ENCODE results near the gene LAD1. TPM values are rescaled to one million over a fixed set of nuclear protein-coding genes. Genes with fewer than 3 reads are reported as not detected.

The LAD1 gene
- polyA plus RNA-seq, 1 donor from 2014 or later = not detected

DNA sequence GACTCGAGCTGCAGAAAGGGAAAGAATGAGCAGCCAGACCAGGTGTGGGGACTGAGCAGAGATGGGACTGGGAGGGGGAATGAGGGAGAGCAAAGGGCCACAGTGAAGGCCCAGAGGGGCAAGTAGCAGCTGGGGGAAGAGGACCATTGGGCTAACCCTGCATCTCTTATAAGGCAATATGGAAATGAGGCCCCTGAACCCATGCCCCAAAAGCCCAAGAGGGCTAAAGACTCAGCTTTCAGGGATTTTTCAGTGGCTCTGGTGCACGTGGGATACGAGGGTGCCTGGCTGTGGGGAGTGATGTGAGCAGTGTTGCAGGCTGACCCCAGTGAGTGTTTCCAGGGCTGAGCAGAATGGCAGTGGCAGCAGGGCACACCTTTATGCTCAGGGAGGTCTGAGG is 22.9 kb upstream of the LAD1 start:
- Histone ChIP-seq H3K36me3 (ENCODE audit: insufficient read depth, low read length) (no peaks in the 10 kb centered on the region), H4K20me1 (ENCODE audit: insufficient read depth) (no peaks in the 10 kb centered on the region), H3K4me2 (ENCODE audit: low read length) (no peak overlapping the region), H3K9me2 (ENCODE audit: insufficient read depth, low read length) (no peaks in the 10 kb centered on the region), H3K9ac (ENCODE audit: low read length) (no peak overlapping the region), H3K27ac (ENCODE audit: low read length) (no peak overlapping the region), H3K79me2 (replicated peaks; ENCODE audit: insufficient read depth, low read length) (no peaks in the 10 kb centered on the region), H3F3A (ENCODE audit: insufficient read depth, low read length, poor library complexity, severe bottlenecking) (no peaks in the 10 kb centered on the region), H3K27me3 (ENCODE audit: insufficient read depth, low read depth, low read length) (no peaks in the 10 kb centered on the region), H2AFZ (ENCODE audit: low read depth, low read length) (no peak overlapping the region), H3K4me3 (ENCODE audit: low read length) (no peak overlapping the region), H3K9me3 (ENCODE audit: low read length) (no peaks in the 10 kb centered on the region)
- TF ChIP-seq RAD21 (conservative IDR thresholded peaks at IDR 0.05) (no peak), EZH2 (IDR thresholded peaks at IDR 0.05; ENCODE audit: borderline replicate concordance, insufficient read depth, low read length, poor library complexity, severe bottlenecking) (no peak), SMC3 (conservative IDR thresholded peaks at IDR 0.05; ENCODE audit: poor library complexity) (no peak), POLR2AphosphoS5 (IDR thresholded peaks at IDR 0.05) (no peak), EP300 (conservative IDR thresholded peaks at IDR 0.05; ENCODE audit: poor library complexity, severe bottlenecking) (no peak), TAF1 (IDR thresholded peaks at IDR 0.05; ENCODE audit: low read depth) (no peak), MXI1 (conservative IDR thresholded peaks at IDR 0.05; ENCODE audit: poor library complexity, severe bottlenecking) (no peak)
- TF ChIP-seq, protein P1, sequence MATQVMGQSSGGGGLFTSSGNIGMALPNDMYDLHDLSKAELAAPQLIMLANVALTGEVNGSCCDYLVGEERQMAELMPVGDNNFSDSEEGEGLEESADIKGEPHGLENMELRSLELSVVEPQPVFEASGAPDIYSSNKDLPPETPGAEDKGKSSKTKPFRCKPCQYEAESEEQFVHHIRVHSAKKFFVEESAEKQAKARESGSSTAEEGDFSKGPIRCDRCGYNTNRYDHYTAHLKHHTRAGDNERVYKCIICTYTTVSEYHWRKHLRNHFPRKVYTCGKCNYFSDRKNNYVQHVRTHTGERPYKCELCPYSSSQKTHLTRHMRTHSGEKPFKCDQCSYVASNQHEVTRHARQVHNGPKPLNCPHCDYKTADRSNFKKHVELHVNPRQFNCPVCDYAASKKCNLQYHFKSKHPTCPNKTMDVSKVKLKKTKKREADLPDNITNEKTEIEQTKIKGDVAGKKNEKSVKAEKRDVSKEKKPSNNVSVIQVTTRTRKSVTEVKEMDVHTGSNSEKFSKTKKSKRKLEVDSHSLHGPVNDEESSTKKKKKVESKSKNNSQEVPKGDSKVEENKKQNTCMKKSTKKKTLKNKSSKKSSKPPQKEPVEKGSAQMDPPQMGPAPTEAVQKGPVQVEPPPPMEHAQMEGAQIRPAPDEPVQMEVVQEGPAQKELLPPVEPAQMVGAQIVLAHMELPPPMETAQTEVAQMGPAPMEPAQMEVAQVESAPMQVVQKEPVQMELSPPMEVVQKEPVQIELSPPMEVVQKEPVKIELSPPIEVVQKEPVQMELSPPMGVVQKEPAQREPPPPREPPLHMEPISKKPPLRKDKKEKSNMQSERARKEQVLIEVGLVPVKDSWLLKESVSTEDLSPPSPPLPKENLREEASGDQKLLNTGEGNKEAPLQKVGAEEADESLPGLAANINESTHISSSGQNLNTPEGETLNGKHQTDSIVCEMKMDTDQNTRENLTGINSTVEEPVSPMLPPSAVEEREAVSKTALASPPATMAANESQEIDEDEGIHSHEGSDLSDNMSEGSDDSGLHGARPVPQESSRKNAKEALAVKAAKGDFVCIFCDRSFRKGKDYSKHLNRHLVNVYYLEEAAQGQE (IDR thresholded peaks at IDR 0.05; ENCODE audit: borderline replicate concordance) = no peak
- TF ChIP-seq, protein P2, sequence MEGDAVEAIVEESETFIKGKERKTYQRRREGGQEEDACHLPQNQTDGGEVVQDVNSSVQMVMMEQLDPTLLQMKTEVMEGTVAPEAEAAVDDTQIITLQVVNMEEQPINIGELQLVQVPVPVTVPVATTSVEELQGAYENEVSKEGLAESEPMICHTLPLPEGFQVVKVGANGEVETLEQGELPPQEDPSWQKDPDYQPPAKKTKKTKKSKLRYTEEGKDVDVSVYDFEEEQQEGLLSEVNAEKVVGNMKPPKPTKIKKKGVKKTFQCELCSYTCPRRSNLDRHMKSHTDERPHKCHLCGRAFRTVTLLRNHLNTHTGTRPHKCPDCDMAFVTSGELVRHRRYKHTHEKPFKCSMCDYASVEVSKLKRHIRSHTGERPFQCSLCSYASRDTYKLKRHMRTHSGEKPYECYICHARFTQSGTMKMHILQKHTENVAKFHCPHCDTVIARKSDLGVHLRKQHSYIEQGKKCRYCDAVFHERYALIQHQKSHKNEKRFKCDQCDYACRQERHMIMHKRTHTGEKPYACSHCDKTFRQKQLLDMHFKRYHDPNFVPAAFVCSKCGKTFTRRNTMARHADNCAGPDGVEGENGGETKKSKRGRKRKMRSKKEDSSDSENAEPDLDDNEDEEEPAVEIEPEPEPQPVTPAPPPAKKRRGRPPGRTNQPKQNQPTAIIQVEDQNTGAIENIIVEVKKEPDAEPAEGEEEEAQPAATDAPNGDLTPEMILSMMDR (IDR thresholded peaks at IDR 0.05; ENCODE audit: poor library complexity, severe bottlenecking) = no peak

DNA sequence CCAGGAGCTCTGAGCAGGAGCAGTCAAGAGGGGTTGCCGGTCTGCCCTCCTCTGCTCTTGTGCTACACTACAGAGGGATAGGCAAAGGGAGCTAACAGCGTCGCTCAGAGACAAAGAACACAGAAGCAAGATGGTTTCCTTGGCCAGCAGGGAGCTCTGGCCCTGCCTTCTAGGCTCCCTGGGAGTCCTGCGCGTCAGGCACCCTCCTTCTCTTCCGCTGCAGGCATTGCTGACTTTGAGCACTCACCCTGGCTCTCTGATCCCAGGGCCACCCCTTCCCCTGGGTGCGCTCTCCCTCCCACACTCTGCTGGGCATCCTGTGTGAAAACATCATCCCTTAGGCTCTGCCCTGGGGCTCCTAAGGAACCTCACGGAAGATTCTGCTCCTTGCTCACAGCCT is 21.9 kb upstream of the LAD1 start:
- Histone ChIP-seq H3K9me2 (ENCODE audit: insufficient read depth, low read length) (no peaks in the 10 kb centered on the region), H2AFZ (ENCODE audit: low read depth, low read length) (no peak overlapping the region), H3K4me3 (ENCODE audit: low read length) (no peak overlapping the region), H3K4me2 (ENCODE audit: low read length) (no peak overlapping the region), H3K9ac (ENCODE audit: low read length) (no peak overlapping the region), H3K27me3 (ENCODE audit: insufficient read depth, low read depth, low read length) (no peaks in the 10 kb centered on the region), H3K79me2 (replicated peaks; ENCODE audit: insufficient read depth, low read length) (no peaks in the 10 kb centered on the region), H3K9me3 (ENCODE audit: low read length) (no peaks in the 10 kb centered on the region), H4K20me1 (ENCODE audit: insufficient read depth) (no peaks in the 10 kb centered on the region), H3K36me3 (ENCODE audit: insufficient read depth, low read length) (no peaks in the 10 kb centered on the region), H3F3A (ENCODE audit: insufficient read depth, low read length, poor library complexity, severe bottlenecking) (no peaks in the 10 kb centered on the region), H3K27ac (ENCODE audit: low read length) (no peak overlapping the region)
- TF ChIP-seq, protein P2 (IDR thresholded peaks at IDR 0.05; ENCODE audit: poor library complexity, severe bottlenecking) = no peak
- TF ChIP-seq MXI1 (conservative IDR thresholded peaks at IDR 0.05; ENCODE audit: poor library complexity, severe bottlenecking) = no peak
- TF ChIP-seq POLR2AphosphoS5 (IDR thresholded peaks at IDR 0.05) = no peak
- no peak for TF ChIP-seq SMC3 (conservative IDR thresholded peaks at IDR 0.05; ENCODE audit: poor library complexity)
- no peak for TF ChIP-seq TAF1 (IDR thresholded peaks at IDR 0.05; ENCODE audit: low read depth)
- TF ChIP-seq, protein P1 (IDR thresholded peaks at IDR 0.05; ENCODE audit: borderline replicate concordance) = no peak
- no peak for TF ChIP-seq EZH2 (IDR thresholded peaks at IDR 0.05; ENCODE audit: borderline replicate concordance, insufficient read depth, low read length, poor library complexity, severe bottlenecking)
- TF ChIP-seq RAD21 (conservative IDR thresholded peaks at IDR 0.05) = no peak
- TF ChIP-seq EP300 (conservative IDR thresholded peaks at IDR 0.05; ENCODE audit: poor library complexity, severe bottlenecking) = no peak

All from neural cell (in vitro differentiated cells).